Cardiac fibroblast (primary cell): ENCODE results near the gene GFAP.
A peak's percentile ranks its signal among the peaks of the same experiment; 100 is the strongest.

Source experiments
- DNase-seq, 2 donors: peaks; one replicate each; pipeline versions ENCODE4 v3.0.0 to v3.0.0-alpha.2; 2010; ENCODE audit warnings: low read depth in 2 of 2
- H3K4me3 ChIP-seq, 2 donors: replicated peaks in 1 of 2; 1 replicate in 1 of 2; 2 replicates in 1 of 2; pipeline ENCODE4 v1.5.1; 2011; ENCODE audit warnings: low read depth in 2 of 2, low read length in 2 of 2, mild to moderate bottlenecking in 2 of 2, moderate library complexity in 1 of 2
- CTCF ChIP-seq: IDR thresholded peaks from one replicate; pipeline ENCODE4 v1.5.1; 2011; ENCODE audit warnings: low read depth, mild to moderate bottlenecking, low read length, inconsistent platforms

The GFAP gene

GRCh38 chr17:44865231-44865660, 50.1 kb downstream of the GFAP start:
- peak; percentile 83 for DNase-seq
- no peak overlapping the region for H3K4me3 ChIP-seq
- peak; percentile 87 for TF ChIP-seq CTCF

- TF ChIP-seq CTCF, result no peak
- H3K4me3 ChIP-seq, result no peak overlapping the region
- no peak for DNase-seq
Observed at GRCh38 chr17:44864831-44865230, 50.5 kb downstream of the GFAP start.

GRCh38 chr17:44863061-44863918, 52.0 kb downstream of the GFAP start:
- no peak for TF ChIP-seq CTCF
- H3K4me3 ChIP-seq, result no peak overlapping the region
- DNase-seq, result no peak

- no peak for TF ChIP-seq CTCF
- DNase-seq, result no peak
- no peak overlapping the region for H3K4me3 ChIP-seq
Observed at GRCh38 chr17:44862278-44862914, 52.9 kb downstream of the GFAP start.

- TF ChIP-seq CTCF, result no peak
Observed at GRCh38 chr17:44859701-44860100, 55.6 kb downstream of the GFAP start.

GRCh38 chr17:44854192-44854591, 61.1 kb downstream of the GFAP start:
- no peak for TF ChIP-seq CTCF
- DNase-seq, result no peak

More at GRCh38 chr17:44859701-44860100, 55.6 kb downstream of the GFAP start:
- H3K4me3 ChIP-seq, result no peak overlapping the region
- DNase-seq, result no peak

More at GRCh38 chr17:44854192-44854591, 61.1 kb downstream of the GFAP start:
- no peak overlapping the region for H3K4me3 ChIP-seq
